Calu3 (cell line): ENCODE data around the gene GRM7. TPM values are rescaled to one million over a fixed set of nuclear protein-coding genes. Genes with fewer than 3 reads are reported as not detected.

Experiments used
- BruUV-seq: library from RNA; stranded (reverse); fragments of 400-500 nt; replicated peaks from 2 replicates; lab custom pipeline; 2021; lab: Mats Ljungman, UMichigan
- CTCF ChIA-PET: fragments of 300-600 bp; sonication (Branson Sonifier 250); formaldehyde crosslinking; loops from one replicate; lab custom pipeline; 2022; ENCODE audit warnings: antibody characterized with exemption; lab: Charles Lee
- DNase-seq: peaks from one replicate; pipeline ENCODE4 v3.0.0; 2022
- H3K27ac Mint-ChIP-seq: one replicate; pipeline ENCODE4 v1.8.0; 2022; ENCODE audit warnings: mixed read lengths; ENCODE audit not compliant: unreplicated experiment
- H3K27me3 Mint-ChIP-seq: one replicate; pipeline ENCODE4 v1.8.0; 2022; ENCODE audit warnings: mixed read lengths; ENCODE audit not compliant: unreplicated experiment
- H3K36me3 Mint-ChIP-seq: one replicate; pipeline ENCODE4 v1.8.0; 2022; ENCODE audit warnings: mild to moderate bottlenecking, moderate library complexity, mixed read lengths; ENCODE audit not compliant: insufficient read depth, unreplicated experiment
- H3K4me1 Mint-ChIP-seq: one replicate; pipeline ENCODE4 v1.8.0; 2022; ENCODE audit warnings: mild to moderate bottlenecking, low read depth, mixed read lengths; ENCODE audit not compliant: unreplicated experiment
- H3K4me3 Mint-ChIP-seq: one replicate; pipeline ENCODE4 v1.8.0; 2022; ENCODE audit warnings: mild to moderate bottlenecking, low read depth, moderate library complexity, mixed read lengths; ENCODE audit not compliant: unreplicated experiment
- H3K9me3 Mint-ChIP-seq: one replicate; pipeline ENCODE4 v1.8.0; 2022; ENCODE audit warnings: low read depth, mixed read lengths; ENCODE audit not compliant: unreplicated experiment
- intact Hi-C: fragments of 100-400 bp; cut with micrococcal nuclease; formaldehyde crosslinking; loops from one replicate; pipeline ENCODE4 v1.10.0; 2022; ENCODE audit not compliant: unreplicated experiment
- total RNA-seq: library from RNA; stranded (reverse); gene quantifications from 2 replicates; pipeline ENCODE4 v1.2.3, GENCODE V29; 2022
- TF ChIP-seq, protein P1 (sequence below): fragments of 200-600 bp; IDR thresholded peaks from one replicate; pipeline ENCODE4 v1.8.0; 2022; ENCODE audit warnings: antibody characterized with exemption; ENCODE audit not compliant: unreplicated experiment

GRM7 gene
- total RNA-seq, 1 experiment from 2014 or later = not detected

DNA sequence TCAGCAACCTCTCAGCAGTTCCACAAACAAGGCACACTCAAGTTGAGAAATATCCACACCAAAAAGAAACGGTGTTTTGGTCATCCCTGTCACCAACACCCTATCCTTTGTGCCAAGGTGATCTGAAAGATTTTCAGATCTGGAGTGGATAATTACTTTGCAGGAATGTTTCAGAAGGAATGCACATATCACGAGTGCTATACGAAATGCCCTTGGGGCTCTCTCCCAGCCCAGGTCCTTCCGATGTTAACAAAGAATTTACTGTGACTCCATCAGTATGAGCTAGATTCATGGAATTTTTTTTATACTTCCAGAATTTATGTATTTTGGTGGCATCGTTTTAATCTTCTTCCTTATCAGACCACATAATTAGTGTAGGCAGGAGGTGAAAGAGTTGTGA is 105.0 kb downstream of the GRM7 start:
- intact Hi-C loops = no loop called here
- H3K27me3 Mint-ChIP-seq = no peaks in the 10 kb centered on the region
- peaks cover 7% of the 10 kb centered on the region for H3K9me3 Mint-ChIP-seq
- H3K4me1 Mint-ChIP-seq = no peaks in the 10 kb centered on the region
- CTCF ChIA-PET = no interaction called here
- H3K27ac Mint-ChIP-seq = no peak overlapping the region
- H3K36me3 Mint-ChIP-seq = no peaks in the 10 kb centered on the region
- DNase-seq = no peak
- BruUV-seq = no TSS peak
- H3K4me3 Mint-ChIP-seq = no peak overlapping the region
- TF ChIP-seq, protein P1, sequence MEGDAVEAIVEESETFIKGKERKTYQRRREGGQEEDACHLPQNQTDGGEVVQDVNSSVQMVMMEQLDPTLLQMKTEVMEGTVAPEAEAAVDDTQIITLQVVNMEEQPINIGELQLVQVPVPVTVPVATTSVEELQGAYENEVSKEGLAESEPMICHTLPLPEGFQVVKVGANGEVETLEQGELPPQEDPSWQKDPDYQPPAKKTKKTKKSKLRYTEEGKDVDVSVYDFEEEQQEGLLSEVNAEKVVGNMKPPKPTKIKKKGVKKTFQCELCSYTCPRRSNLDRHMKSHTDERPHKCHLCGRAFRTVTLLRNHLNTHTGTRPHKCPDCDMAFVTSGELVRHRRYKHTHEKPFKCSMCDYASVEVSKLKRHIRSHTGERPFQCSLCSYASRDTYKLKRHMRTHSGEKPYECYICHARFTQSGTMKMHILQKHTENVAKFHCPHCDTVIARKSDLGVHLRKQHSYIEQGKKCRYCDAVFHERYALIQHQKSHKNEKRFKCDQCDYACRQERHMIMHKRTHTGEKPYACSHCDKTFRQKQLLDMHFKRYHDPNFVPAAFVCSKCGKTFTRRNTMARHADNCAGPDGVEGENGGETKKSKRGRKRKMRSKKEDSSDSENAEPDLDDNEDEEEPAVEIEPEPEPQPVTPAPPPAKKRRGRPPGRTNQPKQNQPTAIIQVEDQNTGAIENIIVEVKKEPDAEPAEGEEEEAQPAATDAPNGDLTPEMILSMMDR = no peak

DNA sequence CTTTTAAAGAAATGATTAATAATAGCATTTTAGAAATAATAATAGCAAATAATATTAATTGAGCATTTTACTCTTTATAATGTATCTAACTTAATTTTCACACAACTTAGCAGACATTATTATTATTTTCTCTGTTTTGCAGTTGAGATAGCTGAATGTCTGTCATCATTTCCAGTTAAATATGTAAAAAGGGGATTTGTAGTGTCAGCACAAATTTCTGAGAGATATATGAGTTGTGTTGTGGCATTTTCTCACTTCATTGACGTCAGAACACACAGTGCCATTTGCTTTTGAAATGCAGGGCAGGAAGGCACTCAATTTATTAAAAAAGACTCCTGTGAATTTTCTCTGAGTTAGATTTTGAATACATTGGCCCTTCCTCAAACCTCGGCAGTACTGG is 111.0 kb downstream of the GRM7 start:
- Mint-ChIP-seq H3K9me3 (peaks cover 8% of the 10 kb centered on the region), H3K36me3 (no peaks in the 10 kb centered on the region), H3K4me1 (no peaks in the 10 kb centered on the region), H3K27ac (no peak overlapping the region), H3K4me3 (no peak overlapping the region), H3K27me3 (no peaks in the 10 kb centered on the region)
- no peak for DNase-seq
- CTCF ChIA-PET = no interaction called here
- no TSS peak for BruUV-seq
- intact Hi-C loops = no loop called here
- TF ChIP-seq, protein P1 = no peak

DNA sequence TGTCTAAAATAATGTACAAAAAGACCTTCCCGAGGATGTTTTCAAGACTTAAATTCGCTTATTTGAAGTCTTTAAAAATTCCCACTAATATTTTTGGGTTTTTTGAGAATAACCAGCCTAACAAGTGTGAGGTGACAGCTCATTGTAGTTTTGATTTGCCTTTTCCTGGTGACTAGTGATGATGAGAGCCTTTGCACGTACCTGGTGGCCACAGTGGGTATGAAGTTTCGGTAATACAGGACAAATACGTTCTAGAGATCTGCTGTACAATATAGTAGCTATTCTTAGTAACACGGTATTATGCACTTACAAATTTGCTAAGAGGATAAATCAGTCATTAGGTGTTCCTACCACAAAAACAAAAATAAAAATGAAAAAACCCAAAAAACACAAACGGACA is 124.9 kb downstream of the GRM7 start:
- intact Hi-C loops = no loop called here
- Mint-ChIP-seq H3K36me3 (no peaks in the 10 kb centered on the region), H3K27ac (no peak overlapping the region), H3K27me3 (no peaks in the 10 kb centered on the region), H3K4me3 (no peak overlapping the region), H3K9me3 (peaks cover 18% of the 10 kb centered on the region), H3K4me1 (no peaks in the 10 kb centered on the region)
- TF ChIP-seq, protein P1 = no peak
- CTCF ChIA-PET = no interaction called here
- no TSS peak for BruUV-seq
- no peak for DNase-seq

DNA sequence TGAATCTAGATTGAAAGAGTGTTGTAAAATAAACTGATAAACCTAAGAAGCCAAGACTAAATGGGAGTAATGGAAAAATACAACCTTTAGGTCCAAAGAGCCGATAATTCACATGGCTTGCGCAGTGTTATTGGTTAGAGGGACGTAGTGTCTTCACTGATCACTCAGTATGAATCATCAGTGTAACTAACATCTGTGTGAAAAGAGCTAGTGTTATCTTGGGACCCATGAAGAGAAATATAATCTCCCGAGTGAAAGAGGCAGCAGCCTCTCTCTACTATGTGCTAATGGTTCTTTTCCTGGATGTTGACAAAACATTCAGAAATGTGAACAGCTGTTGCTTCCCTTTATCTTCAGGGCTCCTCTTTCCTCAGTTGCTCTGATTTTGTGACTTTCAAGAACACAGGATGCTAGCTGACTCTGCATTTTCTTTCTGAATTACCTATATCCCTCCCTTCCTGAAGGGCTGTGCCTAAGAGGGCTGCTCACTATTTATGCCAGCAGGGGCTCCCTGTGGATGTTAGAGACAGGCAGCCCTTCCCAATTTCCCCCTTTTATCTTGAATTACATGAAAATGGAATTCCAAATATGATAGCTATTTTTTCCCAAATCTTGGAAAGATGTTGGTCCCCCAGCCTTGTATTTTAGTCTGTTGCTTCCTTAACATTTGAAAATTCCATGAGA is 128.8 kb downstream of the GRM7 start:
- no peak for DNase-seq
- no peak overlapping the region for H3K4me3 Mint-ChIP-seq
- H3K36me3 Mint-ChIP-seq = no peaks in the 10 kb centered on the region
- H3K27ac Mint-ChIP-seq = no peak overlapping the region
- H3K27me3 Mint-ChIP-seq = no peaks in the 10 kb centered on the region
- CTCF ChIA-PET = no interaction called here
- intact Hi-C loops = no loop called here
- H3K9me3 Mint-ChIP-seq = peaks cover 35% of the 10 kb centered on the region
- TF ChIP-seq, protein P1 = no peak
- H3K4me1 Mint-ChIP-seq = no peaks in the 10 kb centered on the region
- BruUV-seq = no TSS peak
